Measurements from ENCODE around the gene ADAMTSL4. TPM values are rescaled to one million over a fixed set of nuclear protein-coding genes. Genes with fewer than 3 reads are reported as not detected.

The ADAMTSL4 gene
- total and polyA plus RNA-seq, 9 of the 15 experiments (the other 6 are each of a cell fraction or from before 2014, with no cell fraction given), result 12.7 to 212 (median 35.6) TPM

- TF ChIP-seq ZNF23 (CRISPR knock-in tag; IDR thresholded peaks at IDR 0.05) (no peak), POLR2AphosphoS5 (IDR thresholded peaks at IDR 0.05; ENCODE audit: control insufficient read depth, insufficient read depth, low read depth, low read length) (peak; percentile 13; the same call in 1 of the 2 replicates), USF1 (CRISPR knock-in tag; IDR thresholded peaks at IDR 0.05) (no peak), TAL1 (IDR thresholded peaks at IDR 0.05) (no peak), TAF1 (IDR thresholded peaks at IDR 0.05; ENCODE audit: control insufficient read depth, extremely low read depth, insufficient read depth, low read length, severe bottlenecking) (peak; percentile 11)
Measured at GRCh38 chr1:150549496-150550221, 451 bp downstream of the ADAMTSL4 start (continued).

GRCh38 chr1:150550222-150551050, 1.2 kb downstream of the ADAMTSL4 start:
- peak overlapping the region; percentile 95 to 99 for H3K9ac ChIP-seq (ENCODE audit: insufficient read depth in 1 of 2, low read depth in 2 of 2, low read length in 2 of 2)
- TF ChIP-seq TEAD4 (IDR thresholded peaks at IDR 0.05; ENCODE audit: low read length) (0 out of 2 replicates have a peak, but pooled peaks have one; percentile 32), TEAD4 (CRISPR knock-in tag; IDR thresholded peaks at IDR 0.05; ENCODE audit: borderline replicate concordance) (no peak), POLR2B (IDR thresholded peaks at IDR 0.05; ENCODE audit: low read depth, partially characterized antibody) (peak; percentile 45), PKNOX1 (IDR thresholded peaks at IDR 0.05) (0 out of 2 replicates have a peak, but pooled peaks have one; percentile 5)

More at GRCh38 chr1:150550222-150551050, 1.2 kb downstream of the ADAMTSL4 start:
- Histone ChIP-seq H3K4me1 (replicated peaks in 1 of 2; ENCODE audit: control insufficient read depth in 2 of 2, insufficient read depth in 2 of 2, low read length in 2 of 2) (peaks cover 38 to 81% of the 10 kb centered on the region in 2 experiments), H4K20me1 (replicated peaks; ENCODE audit: control insufficient read depth, insufficient read depth, low read length) (peaks cover under 1% of the 10 kb centered on the region; the same call in 1 of the 2 replicates), H3K36me3 (ENCODE audit: control insufficient read depth, insufficient read depth, low read length) (peaks cover 36% of the 10 kb centered on the region), H2AFZ (ENCODE audit: low read depth, low read length) (no peak overlapping the region), H3K27ac (ENCODE audit: extremely low read depth, low read depth, low read length) (peak overlapping the region; percentile 87), H3K9me3 (replicated peaks; ENCODE audit: control insufficient read depth, insufficient read depth, low read depth, low read length) (no peaks in the 10 kb centered on the region), H3K9me1 (ENCODE audit: control insufficient read depth, insufficient read depth, low read length) (no peaks in the 10 kb centered on the region), H3K79me2 (ENCODE audit: control insufficient read depth, insufficient read depth, low read length) (peaks cover 84% of the 10 kb centered on the region), H3K4me2 (ENCODE audit: insufficient read depth, low read length) (peak overlapping the region; percentile 95), H3K27me3 (ENCODE audit: control insufficient read depth in 2 of 2, insufficient read depth in 2 of 2, low read length in 2 of 2) (no peaks in the 10 kb centered on the region), H3K4me3 (peak overlapping the region; percentile 75)
- POLR2A ChIA-PET, result interaction anchor here (0.6 to 8.9 kb wide), 7 partner anchors 8 to 79 kb away, joined by 3 to 53 read pairs (median 4); partner anchors contain the start of genes ENSA and MCL1
- BruUV-seq (replicated peaks), result no TSS peak
- in situ Hi-C loops (cut with MboI) (no loop called here), intact Hi-C loops (cut with micrococcal nuclease) (no loop called here)
- FAIRE-seq, result peak; percentile 61
- WGBS (ENCODE audit: insufficient coverage, low coverage, missing lambda C conversion rate), result 1% methylated on average over 15 of the region's 22 CpGs
- peak; percentile 44 for ATAC-seq
- CTCF ChIA-PET (ENCODE audit: low intra/inter-chr PET ratio), result interaction anchor here (0.6 kb wide), 1 partner anchor 11 kb away, joined by 3 read pairs; no protein-coding TSS in a partner anchor
- peak; percentile 44 to 77 (median 61) for DNase-seq (ENCODE audit: extremely low read depth in 1 of 4, low spot score in 3 of 4)

All from K562 (cell line).